Left ventricle myocardium inferior (tissue), 1 donor: ENCODE measurements around the gene HDGFL2. TPM values are rescaled to one million over a fixed set of nuclear protein-coding genes. Genes with fewer than 3 reads are reported as not detected.

Experiments
- DNase-seq: peaks from one replicate; pipeline ENCODE4 v3.0.0-alpha.2; 2020
- H3K27ac ChIP-seq: fragments of 200-600 bp; replicated peaks from 2 replicates; pipeline ENCODE4 v1.8.0; 2021
- H3K27me3 ChIP-seq: fragments of 200-600 bp; 2 replicates; pipeline ENCODE4 v1.8.0; 2021; ENCODE audit warnings: low read depth
- H3K36me3 ChIP-seq: fragments of 200-600 bp; 2 replicates; pipeline ENCODE4 v1.8.0; 2021
- H3K4me1 ChIP-seq: fragments of 200-600 bp; 2 replicates; pipeline ENCODE4 v1.8.0; 2021
- H3K4me3 ChIP-seq: fragments of 200-600 bp; 2 replicates; pipeline ENCODE4 v1.8.0; 2021; ENCODE audit warnings: mild to moderate bottlenecking, moderate library complexity
- H3K9me3 ChIP-seq: fragments of 200-600 bp; replicated peaks from 2 replicates; pipeline ENCODE4 v1.8.0; 2021
- intact Hi-C: fragments of 100-400 bp; cut with micrococcal nuclease; formaldehyde crosslinking; loops from one replicate; pipeline ENCODE4 v1.11.0; 2022
- total RNA-seq: library from RNA; stranded (reverse); fragmentation: NEBNext Ultra II Directional; extraction: Animal tissue kit (Norgen Biotek cat#: 25700); gene quantifications from one replicate; pipeline ENCODE4 v1.2.1, GENCODE V29; 2021
- TF ChIP-seq, protein P1 (sequence below): fragments of 200-600 bp; IDR thresholded peaks from 2 replicates; pipeline ENCODE4 v1.8.0; 2021; ENCODE audit warnings: antibody characterized with exemption, mild to moderate bottlenecking, borderline replicate concordance
- donor health status: DM: no; HTN: yes; CAD: no; lungs with severe emphysema.

The HDGFL2 gene
- total RNA-seq, 1 donor from 2014 or later: 22.8 TPM

DNA sequence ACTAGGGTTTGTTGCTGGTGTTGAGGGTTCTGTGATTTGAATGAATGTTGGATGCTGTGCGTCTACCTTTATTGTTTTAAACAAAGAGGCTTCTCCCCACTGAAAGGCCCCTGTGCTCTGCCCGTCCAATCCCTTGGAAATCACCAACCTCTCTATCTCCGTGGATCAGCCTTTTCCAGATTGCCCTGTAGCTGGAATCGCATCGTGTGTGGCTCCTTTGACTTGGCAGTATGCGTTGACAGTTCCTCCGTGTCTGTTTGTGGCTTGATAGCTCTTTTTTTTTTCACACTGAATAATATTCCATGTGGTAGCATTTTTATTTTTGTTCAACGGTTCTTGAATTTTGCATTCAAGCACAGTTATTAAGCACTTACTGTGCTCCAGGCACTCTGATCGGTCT lies 37.7 kb upstream of the HDGFL2 start:
- intact Hi-C loops: no loop called here
- Histone ChIP-seq H3K36me3 (peaks cover 32% of the 10 kb centered on the region), H3K27ac (no peak overlapping the region), H3K27me3 (no peaks in the 10 kb centered on the region), H3K4me3 (no peak overlapping the region), H3K4me1 (no peaks in the 10 kb centered on the region), H3K9me3 (no peaks in the 10 kb centered on the region)
- TF ChIP-seq, protein P1, sequence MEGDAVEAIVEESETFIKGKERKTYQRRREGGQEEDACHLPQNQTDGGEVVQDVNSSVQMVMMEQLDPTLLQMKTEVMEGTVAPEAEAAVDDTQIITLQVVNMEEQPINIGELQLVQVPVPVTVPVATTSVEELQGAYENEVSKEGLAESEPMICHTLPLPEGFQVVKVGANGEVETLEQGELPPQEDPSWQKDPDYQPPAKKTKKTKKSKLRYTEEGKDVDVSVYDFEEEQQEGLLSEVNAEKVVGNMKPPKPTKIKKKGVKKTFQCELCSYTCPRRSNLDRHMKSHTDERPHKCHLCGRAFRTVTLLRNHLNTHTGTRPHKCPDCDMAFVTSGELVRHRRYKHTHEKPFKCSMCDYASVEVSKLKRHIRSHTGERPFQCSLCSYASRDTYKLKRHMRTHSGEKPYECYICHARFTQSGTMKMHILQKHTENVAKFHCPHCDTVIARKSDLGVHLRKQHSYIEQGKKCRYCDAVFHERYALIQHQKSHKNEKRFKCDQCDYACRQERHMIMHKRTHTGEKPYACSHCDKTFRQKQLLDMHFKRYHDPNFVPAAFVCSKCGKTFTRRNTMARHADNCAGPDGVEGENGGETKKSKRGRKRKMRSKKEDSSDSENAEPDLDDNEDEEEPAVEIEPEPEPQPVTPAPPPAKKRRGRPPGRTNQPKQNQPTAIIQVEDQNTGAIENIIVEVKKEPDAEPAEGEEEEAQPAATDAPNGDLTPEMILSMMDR: no peak
- DNase-seq: no peak

DNA sequence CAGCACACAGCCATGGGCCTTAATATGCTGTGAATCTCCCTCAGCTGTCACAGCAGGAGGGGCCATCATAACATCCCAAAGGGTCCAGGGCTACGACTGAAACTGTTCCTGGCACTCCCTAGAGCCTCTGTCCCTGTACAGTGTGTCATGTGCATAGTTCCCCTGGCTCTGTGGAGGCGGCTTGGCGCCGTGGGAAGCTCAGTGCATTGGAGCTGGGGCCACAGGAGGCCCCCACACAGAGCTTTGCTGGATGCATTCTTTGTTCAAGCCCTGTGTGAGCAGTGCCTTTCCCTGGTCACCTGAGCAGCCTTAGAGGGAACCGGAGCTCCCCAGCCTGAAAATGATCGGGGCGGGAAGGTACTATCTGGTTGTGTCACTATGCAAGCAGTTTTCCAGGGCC lies 35.9 kb upstream of the HDGFL2 start:
- no peak overlapping the region for H3K4me3 ChIP-seq
- H3K9me3 ChIP-seq: no peaks in the 10 kb centered on the region
- intact Hi-C loops: no loop called here
- no peaks in the 10 kb centered on the region for H3K4me1 ChIP-seq
- H3K27ac ChIP-seq: no peak overlapping the region
- TF ChIP-seq, protein P1: no peak
- no peak for DNase-seq
- H3K27me3 ChIP-seq: no peaks in the 10 kb centered on the region
- peaks cover 21% of the 10 kb centered on the region for H3K36me3 ChIP-seq

DNA sequence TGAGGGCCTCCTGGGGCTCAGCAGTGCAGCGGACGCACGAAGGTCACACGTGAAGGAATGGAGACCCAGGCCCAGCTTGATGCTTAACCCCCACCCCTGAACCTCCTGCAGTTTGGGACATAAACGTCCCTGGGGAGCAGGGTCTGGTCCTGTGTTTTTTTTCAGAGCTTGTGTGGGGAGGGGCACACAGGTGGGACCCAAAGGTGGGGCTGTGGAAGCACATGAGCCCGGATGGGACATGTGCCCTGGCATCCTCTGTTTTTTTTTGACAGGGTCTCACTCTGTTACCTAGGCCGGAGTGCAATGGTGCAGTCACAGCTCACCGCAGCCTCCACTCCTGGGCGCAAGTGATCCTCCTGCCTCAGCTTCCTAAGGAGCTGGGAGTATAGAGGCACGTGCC lies 35.0 kb upstream of the HDGFL2 start:
- H3K27ac ChIP-seq: no peak overlapping the region
- no peak for DNase-seq
- no peaks in the 10 kb centered on the region for H3K27me3 ChIP-seq
- peaks cover 18% of the 10 kb centered on the region for H3K36me3 ChIP-seq
- H3K4me3 ChIP-seq: no peak overlapping the region
- no peaks in the 10 kb centered on the region for H3K4me1 ChIP-seq
- intact Hi-C loops: no loop called here
- TF ChIP-seq, protein P1: no peak
- no peaks in the 10 kb centered on the region for H3K9me3 ChIP-seq

DNA sequence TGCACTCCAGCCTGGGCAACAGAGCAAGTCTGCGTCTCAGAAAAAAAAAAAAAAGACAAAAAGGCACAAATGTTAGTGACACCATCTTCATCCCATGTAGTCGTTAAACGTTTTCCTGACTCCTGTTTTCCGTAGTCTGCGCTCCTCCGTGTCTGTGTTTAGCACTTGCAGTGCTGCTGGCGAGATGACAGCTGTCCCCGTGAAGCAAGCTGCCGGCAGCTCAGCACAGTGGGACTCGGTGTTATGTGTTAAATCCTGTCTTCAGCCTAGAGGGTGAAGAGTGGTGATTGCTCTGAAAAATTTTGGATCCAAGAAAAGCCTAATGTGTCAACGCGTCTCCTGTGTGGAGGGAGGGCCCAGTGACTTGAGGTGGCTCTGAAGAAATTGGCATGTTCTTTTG lies 32.9 kb upstream of the HDGFL2 start:
- intact Hi-C loops: no loop called here
- H3K27me3 ChIP-seq: no peaks in the 10 kb centered on the region
- H3K36me3 ChIP-seq: peaks cover 8% of the 10 kb centered on the region
- H3K4me3 ChIP-seq: no peak overlapping the region
- no peak for DNase-seq
- TF ChIP-seq, protein P1: no peak
- H3K4me1 ChIP-seq: no peaks in the 10 kb centered on the region
- no peak overlapping the region for H3K27ac ChIP-seq
- no peaks in the 10 kb centered on the region for H3K9me3 ChIP-seq

DNA sequence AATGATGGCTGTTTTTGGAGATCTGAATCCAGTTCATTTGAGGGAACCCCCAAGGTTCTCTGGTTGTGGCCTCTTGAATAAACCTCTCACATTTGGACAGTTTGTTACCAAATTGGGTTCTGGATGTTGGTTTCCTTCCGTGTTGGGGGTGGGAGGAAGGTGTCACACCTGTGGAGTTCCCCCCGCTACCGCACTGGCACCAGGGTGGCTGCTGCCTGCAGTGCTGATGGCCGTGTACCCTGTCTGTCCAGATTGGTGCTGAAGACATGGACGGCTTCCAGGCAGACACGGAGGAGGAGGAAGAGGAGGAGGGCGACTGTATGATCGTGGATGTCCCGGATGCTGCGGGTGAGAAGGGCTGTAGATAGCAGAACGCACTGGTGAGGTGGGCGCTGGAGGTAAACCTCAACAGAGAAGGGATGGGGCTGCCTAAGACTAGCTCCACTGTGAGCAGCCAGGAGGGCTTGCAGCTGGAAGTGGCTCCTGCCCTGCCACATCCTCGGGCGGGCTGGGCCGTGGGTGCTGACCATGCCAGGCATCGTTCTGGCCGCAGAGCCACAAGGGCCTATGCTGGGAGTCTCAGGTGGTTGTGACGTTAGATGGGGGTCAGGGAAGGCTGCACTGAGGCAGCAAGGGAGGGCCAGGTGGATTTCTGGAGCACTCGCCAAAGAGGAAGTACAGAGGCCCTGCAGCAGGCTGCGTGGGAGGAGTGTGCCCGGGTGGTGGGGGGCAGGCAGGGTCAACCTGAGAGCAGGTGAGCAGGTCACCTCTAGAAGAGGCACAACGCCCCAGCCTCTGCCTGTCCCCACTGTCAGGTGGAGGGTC lies 29.9 kb upstream of the HDGFL2 start:
- no peaks in the 10 kb centered on the region for H3K4me1 ChIP-seq
- peaks cover 33% of the 10 kb centered on the region for H3K36me3 ChIP-seq
- DNase-seq: no peak
- H3K27ac ChIP-seq: no peak overlapping the region
- TF ChIP-seq, protein P1: no peak
- no peaks in the 10 kb centered on the region for H3K27me3 ChIP-seq
- no peaks in the 10 kb centered on the region for H3K9me3 ChIP-seq
- no peak overlapping the region for H3K4me3 ChIP-seq
- intact Hi-C loops: no loop called here
